Loucy (cell line): ENCODE data around the gene RALGPS1.
A peak's percentile ranks its signal among the peaks of the same experiment; 100 is the strongest.

Experiments used
- H2AFZ ChIP-seq: fragments of 200-600 bp; sonication (generic); 2 replicates; pipeline ENCODE4 v1.6.0; 2016; ENCODE audit warnings: antibody characterized with exemption, mild to moderate bottlenecking, low read length, moderate library complexity
- H3F3A ChIP-seq: fragments of 200-600 bp; 2 replicates; pipeline ENCODE4 v1.6.0; 2016; ENCODE audit warnings: antibody characterized with exemption, low read depth, mild to moderate bottlenecking
- H3K27me3 ChIP-seq: fragments of 200-600 bp; sonication (generic); 2 replicates; pipeline ENCODE4 v1.6.1; 2014; ENCODE audit warnings: low read length, mild to moderate bottlenecking; ENCODE audit not compliant: insufficient read depth, poor library complexity, severe bottlenecking
- H3K36me3 ChIP-seq: fragments of 200-600 bp; sonication (generic); 2 replicates; pipeline ENCODE4 v1.6.1; 2016; ENCODE audit warnings: low read length; ENCODE audit not compliant: insufficient read depth
- H3K4me1 ChIP-seq: fragments of 200-600 bp; sonication (generic); 2 replicates; pipeline ENCODE4 v1.5.1; 2014; ENCODE audit warnings: low read length, mild to moderate bottlenecking; ENCODE audit not compliant: insufficient read depth, poor library complexity, severe bottlenecking
- H3K4me2 ChIP-seq: fragments of 200-600 bp; sonication (generic); 2 replicates; pipeline ENCODE4 v1.6.0; 2014; ENCODE audit warnings: antibody characterized with exemption, low read length, low read depth, mild to moderate bottlenecking; ENCODE audit not compliant: poor library complexity, severe bottlenecking
- H3K4me3 ChIP-seq: fragments of 200-600 bp; sonication (generic); 2 replicates; pipeline ENCODE4 v1.5.1; 2014; ENCODE audit warnings: low read length, mild to moderate bottlenecking, mixed read lengths; ENCODE audit not compliant: poor library complexity, severe bottlenecking
- H3K79me2 ChIP-seq: fragments of 200-600 bp; sonication (generic); 2 replicates; pipeline ENCODE4 v1.6.1; 2014; ENCODE audit warnings: low read length; ENCODE audit not compliant: insufficient read depth
- H3K9ac ChIP-seq: fragments of 200-600 bp; sonication (generic); 2 replicates; pipeline ENCODE4 v1.6.0; 2014; ENCODE audit warnings: mild to moderate bottlenecking, low read depth, low read length, moderate library complexity; ENCODE audit not compliant: poor library complexity, severe bottlenecking
- H3K9me2 ChIP-seq: fragments of 200-600 bp; sonication (generic); replicated peaks from 2 replicates; pipeline ENCODE4 v1.6.1; 2016; ENCODE audit warnings: low read depth, low read length, mixed read lengths
- H3K9me3 ChIP-seq: fragments of 200-600 bp; sonication (generic); 2 replicates; pipeline ENCODE4 v1.6.1; 2014; ENCODE audit warnings: mild to moderate bottlenecking, antibody characterized with exemption, low read length, low read depth; ENCODE audit not compliant: insufficient read depth
- H4K20me1 ChIP-seq: fragments of 200-600 bp; sonication (generic); 2 replicates; pipeline ENCODE4 v1.6.0; 2014; ENCODE audit warnings: antibody characterized with exemption, low read length, mild to moderate bottlenecking; ENCODE audit not compliant: insufficient read depth, poor library complexity, severe bottlenecking
- CTCF ChIP-seq: fragments of 200-600 bp; sonication (generic); conservative IDR thresholded peaks from 2 replicates; pipeline ENCODE4 v1.5.1; 2014; ENCODE audit warnings: mild to moderate bottlenecking, antibody characterized with exemption, low read length
- EZH2phosphoT487 ChIP-seq: fragments of 200-600 bp; IDR thresholded peaks from 2 replicates; pipeline ENCODE4 v1.6.1; 2018; ENCODE audit warnings: antibody characterized with exemption, mild to moderate bottlenecking, moderate library complexity, borderline replicate concordance

Gene RALGPS1

GRCh38 chr9:127163409-127163808 lies 248.8 kb downstream of the RALGPS1 start:
- no peak for TF ChIP-seq EZH2phosphoT487
- Histone ChIP-seq H3K9me2 (no peaks in the 10 kb centered on the region), H3K4me1 (peaks cover 29% of the 10 kb centered on the region), H3K9me3 (no peaks in the 10 kb centered on the region), H3K4me2 (peak overlapping the region; percentile 37), H3K9ac (no peak overlapping the region), H3K79me2 (no peaks in the 10 kb centered on the region), H3F3A (peaks cover 10% of the 10 kb centered on the region), H3K27me3 (no peaks in the 10 kb centered on the region), H4K20me1 (no peaks in the 10 kb centered on the region), H3K4me3 (no peak overlapping the region), H3K36me3 (no peaks in the 10 kb centered on the region), H2AFZ (no peak overlapping the region)

- no peaks in the 10 kb centered on the region for H3K27me3 ChIP-seq
- peaks cover 10% of the 10 kb centered on the region for H3F3A ChIP-seq
- H2AFZ ChIP-seq = no peak overlapping the region
- no peak overlapping the region for H3K4me3 ChIP-seq
- no peaks in the 10 kb centered on the region for H3K9me3 ChIP-seq
- H3K9ac ChIP-seq = no peak overlapping the region
- TF ChIP-seq CTCF = no peak
- no peak for TF ChIP-seq EZH2phosphoT487
- H3K4me1 ChIP-seq = peaks cover 29% of the 10 kb centered on the region
- no peaks in the 10 kb centered on the region for H3K79me2 ChIP-seq
- H4K20me1 ChIP-seq = no peaks in the 10 kb centered on the region
- H3K4me2 ChIP-seq = no peak overlapping the region
- H3K36me3 ChIP-seq = no peaks in the 10 kb centered on the region
- H3K9me2 ChIP-seq = no peaks in the 10 kb centered on the region
Measured at GRCh38 chr9:127165116-127165515, 250.5 kb downstream of the RALGPS1 start.

- Histone ChIP-seq H2AFZ (no peak overlapping the region), H3K27me3 (no peaks in the 10 kb centered on the region), H3K4me1 (peaks cover 29% of the 10 kb centered on the region), H3F3A (peaks cover 10% of the 10 kb centered on the region), H3K4me3 (no peak overlapping the region), H3K9me2 (no peaks in the 10 kb centered on the region), H3K79me2 (no peaks in the 10 kb centered on the region), H3K9me3 (no peaks in the 10 kb centered on the region), H3K4me2 (no peak overlapping the region), H3K36me3 (no peaks in the 10 kb centered on the region), H4K20me1 (no peaks in the 10 kb centered on the region), H3K9ac (no peak overlapping the region)
- no peak for TF ChIP-seq CTCF
- no peak for TF ChIP-seq EZH2phosphoT487
Measured at GRCh38 chr9:127166111-127166510, 251.5 kb downstream of the RALGPS1 start.

GRCh38 chr9:127166651-127167524 lies 252.3 kb downstream of the RALGPS1 start:
- TF ChIP-seq CTCF (no peak), EZH2phosphoT487 (no peak)
- Histone ChIP-seq H3K4me1 (peaks cover 26% of the 10 kb centered on the region), H3K9ac (no peak overlapping the region), H3K79me2 (no peaks in the 10 kb centered on the region), H3K4me3 (no peak overlapping the region), H2AFZ (no peak overlapping the region), H3F3A (peaks cover 10% of the 10 kb centered on the region), H3K9me2 (no peaks in the 10 kb centered on the region), H3K27me3 (no peaks in the 10 kb centered on the region), H3K9me3 (no peaks in the 10 kb centered on the region), H3K4me2 (no peak overlapping the region), H3K36me3 (no peaks in the 10 kb centered on the region), H4K20me1 (no peaks in the 10 kb centered on the region)
